Measurements from ENCODE around the gene IGFBP7.

DNA sequence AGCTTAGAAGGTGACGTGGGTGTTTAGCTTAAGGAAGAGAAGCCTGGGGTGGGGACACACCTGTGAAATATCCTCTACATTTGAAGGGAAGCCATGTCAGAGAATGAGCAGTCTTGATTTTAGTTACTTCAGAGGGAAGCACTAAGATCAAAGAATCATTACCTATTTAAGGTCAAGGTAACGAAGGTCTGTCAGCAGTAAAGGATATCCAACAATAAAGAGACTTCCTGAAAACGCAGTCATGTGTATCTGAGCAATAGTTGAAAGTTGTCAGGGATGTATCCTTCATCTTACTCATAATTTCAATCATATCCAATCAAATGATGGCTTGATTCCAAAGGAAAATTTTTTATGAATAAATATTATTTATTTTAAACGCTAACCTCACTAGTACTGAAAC is 33.5 kb downstream of the IGFBP7 start:
- TF ChIP-seq POLR2AphosphoS5 (IDR thresholded peaks at IDR 0.05; ENCODE audit: insufficient read depth in 1 of 2, low read depth in 1 of 2), result no peak
- TF ChIP-seq, protein P1, sequence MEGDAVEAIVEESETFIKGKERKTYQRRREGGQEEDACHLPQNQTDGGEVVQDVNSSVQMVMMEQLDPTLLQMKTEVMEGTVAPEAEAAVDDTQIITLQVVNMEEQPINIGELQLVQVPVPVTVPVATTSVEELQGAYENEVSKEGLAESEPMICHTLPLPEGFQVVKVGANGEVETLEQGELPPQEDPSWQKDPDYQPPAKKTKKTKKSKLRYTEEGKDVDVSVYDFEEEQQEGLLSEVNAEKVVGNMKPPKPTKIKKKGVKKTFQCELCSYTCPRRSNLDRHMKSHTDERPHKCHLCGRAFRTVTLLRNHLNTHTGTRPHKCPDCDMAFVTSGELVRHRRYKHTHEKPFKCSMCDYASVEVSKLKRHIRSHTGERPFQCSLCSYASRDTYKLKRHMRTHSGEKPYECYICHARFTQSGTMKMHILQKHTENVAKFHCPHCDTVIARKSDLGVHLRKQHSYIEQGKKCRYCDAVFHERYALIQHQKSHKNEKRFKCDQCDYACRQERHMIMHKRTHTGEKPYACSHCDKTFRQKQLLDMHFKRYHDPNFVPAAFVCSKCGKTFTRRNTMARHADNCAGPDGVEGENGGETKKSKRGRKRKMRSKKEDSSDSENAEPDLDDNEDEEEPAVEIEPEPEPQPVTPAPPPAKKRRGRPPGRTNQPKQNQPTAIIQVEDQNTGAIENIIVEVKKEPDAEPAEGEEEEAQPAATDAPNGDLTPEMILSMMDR (IDR thresholded peaks at IDR 0.05), result no peak

All from vagina (tissue), 2 donors.